ENCODE measurements around the gene IL26. TPM values are rescaled to one million over a fixed set of nuclear protein-coding genes. Genes with fewer than 3 reads are reported as not detected.
"Not testable (repeated sequence)": the region's sequence is repeated elsewhere in the genome, so short reads cannot be mapped to it uniquely, and the experiment has no call there.

Gene IL26
- total RNA-seq, 1 experiment from 2014 or later, result not detected

DNA sequence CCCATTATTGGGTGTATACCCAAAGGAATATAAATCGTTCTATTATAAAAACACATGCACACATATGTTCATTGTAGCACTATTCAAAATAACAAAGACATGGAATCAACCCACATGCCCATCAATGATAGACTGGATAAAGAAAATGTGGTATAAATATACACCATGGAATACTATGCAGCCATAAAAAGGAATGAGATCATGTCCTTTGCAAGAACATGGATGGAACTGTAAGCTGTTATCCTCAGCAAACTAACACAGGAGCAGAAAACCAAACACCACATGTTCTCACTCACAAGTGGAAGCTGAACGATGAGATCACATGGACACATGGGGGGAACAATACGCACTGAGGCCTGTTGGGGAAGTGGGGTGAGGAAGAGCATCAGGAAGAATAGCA is 50.8 kb downstream of the IL26 start:
- DNase-seq (ENCODE audit: low read depth); in situ Hi-C loops (cut with HindIII; ENCODE audit: low pct_unique_long_range_greater_than_20kb, low sequenced_read_pairs): not testable (repeated sequence)

- in situ Hi-C loops (cut with HindIII; ENCODE audit: low pct_unique_long_range_greater_than_20kb, low sequenced_read_pairs), result no loop called here
- DNase-seq (ENCODE audit: low read depth), result no peak
Measured at GRCh38 chr12:68173792-68174191, 51.8 kb downstream of the IL26 start.

DNA sequence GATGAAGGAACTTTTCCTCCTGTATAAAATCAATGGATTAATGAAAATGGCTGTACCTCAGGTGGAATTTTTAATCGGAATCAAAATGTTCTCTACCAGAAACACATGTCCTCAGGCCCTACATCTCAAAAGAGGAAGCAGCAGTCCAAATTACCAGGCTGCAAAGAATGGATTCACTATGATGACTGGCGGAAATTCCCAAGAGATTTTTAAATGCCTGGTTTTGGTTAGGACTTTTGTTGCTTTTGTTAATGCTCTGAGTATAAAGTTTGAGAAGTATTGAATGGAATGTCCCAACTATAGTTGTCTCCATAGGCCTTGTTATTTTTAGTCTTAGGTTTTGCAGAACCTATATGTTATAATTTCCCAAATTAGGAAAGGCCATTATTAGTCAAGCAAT is 54.9 kb downstream of the IL26 start:
- in situ Hi-C loops (cut with HindIII; ENCODE audit: low pct_unique_long_range_greater_than_20kb, low sequenced_read_pairs), result no loop called here
- DNase-seq (ENCODE audit: low read depth), result no peak

GRCh38 chr12:68169213-68169889 is 56.3 kb downstream of the IL26 start:
- in situ Hi-C loops (cut with HindIII; ENCODE audit: low pct_unique_long_range_greater_than_20kb, low sequenced_read_pairs), result no loop called here
- DNase-seq (ENCODE audit: low read depth), result no peak

DNA sequence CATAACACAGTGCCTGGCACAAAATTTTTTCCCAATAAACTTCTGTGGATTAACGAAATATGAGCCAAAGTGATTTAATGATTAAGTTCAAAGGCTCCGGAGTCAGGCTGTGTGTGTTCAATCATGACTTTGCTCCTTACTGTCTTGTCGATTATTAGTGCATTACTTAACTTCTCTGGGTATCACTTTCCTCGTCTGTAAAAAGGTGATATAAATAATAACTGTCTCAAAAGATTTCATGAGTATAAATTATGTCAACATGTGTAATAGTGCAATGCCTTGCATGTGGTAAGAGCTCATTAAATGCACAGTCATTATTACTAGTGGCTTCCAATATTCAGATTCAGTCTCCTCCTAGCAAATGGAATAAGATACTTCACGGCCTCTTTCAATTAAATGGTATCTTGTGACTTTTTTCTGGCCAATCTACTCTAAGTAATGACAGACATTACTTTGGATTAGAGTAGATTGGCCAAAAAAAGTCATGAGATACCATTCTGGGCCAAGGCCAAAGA is 59.2 kb downstream of the IL26 start:
- in situ Hi-C loops (cut with HindIII; ENCODE audit: low pct_unique_long_range_greater_than_20kb, low sequenced_read_pairs), result no loop called here
- no peak for DNase-seq (ENCODE audit: low read depth)

GRCh38 chr12:68163560-68164081 is 62.0 kb downstream of the IL26 start:
- no peak for DNase-seq (ENCODE audit: low read depth)
- in situ Hi-C loops (cut with HindIII; ENCODE audit: low pct_unique_long_range_greater_than_20kb, low sequenced_read_pairs), result no loop called here

DNA sequence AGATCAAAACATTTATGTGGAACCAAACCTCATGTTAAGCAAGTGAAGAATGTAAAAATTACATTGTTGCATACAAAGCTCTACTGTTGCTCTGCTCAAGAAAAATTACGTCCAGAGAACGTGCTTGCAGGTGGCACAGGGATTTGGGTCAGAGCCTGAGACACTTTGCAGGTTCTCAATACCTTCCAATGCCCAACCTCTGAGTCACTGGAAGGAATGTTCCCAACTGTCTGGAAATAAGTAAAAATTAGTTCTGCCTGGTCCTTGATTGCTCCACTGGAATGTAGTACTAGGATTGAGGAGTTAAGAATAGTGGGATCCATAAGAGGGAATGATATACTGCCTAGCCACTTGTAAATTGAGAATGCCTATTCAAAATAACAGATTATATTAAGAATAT is 63.2 kb downstream of the IL26 start:
- DNase-seq (ENCODE audit: low read depth), result no peak
- in situ Hi-C loops (cut with HindIII; ENCODE audit: low pct_unique_long_range_greater_than_20kb, low sequenced_read_pairs), result no loop called here

DNA sequence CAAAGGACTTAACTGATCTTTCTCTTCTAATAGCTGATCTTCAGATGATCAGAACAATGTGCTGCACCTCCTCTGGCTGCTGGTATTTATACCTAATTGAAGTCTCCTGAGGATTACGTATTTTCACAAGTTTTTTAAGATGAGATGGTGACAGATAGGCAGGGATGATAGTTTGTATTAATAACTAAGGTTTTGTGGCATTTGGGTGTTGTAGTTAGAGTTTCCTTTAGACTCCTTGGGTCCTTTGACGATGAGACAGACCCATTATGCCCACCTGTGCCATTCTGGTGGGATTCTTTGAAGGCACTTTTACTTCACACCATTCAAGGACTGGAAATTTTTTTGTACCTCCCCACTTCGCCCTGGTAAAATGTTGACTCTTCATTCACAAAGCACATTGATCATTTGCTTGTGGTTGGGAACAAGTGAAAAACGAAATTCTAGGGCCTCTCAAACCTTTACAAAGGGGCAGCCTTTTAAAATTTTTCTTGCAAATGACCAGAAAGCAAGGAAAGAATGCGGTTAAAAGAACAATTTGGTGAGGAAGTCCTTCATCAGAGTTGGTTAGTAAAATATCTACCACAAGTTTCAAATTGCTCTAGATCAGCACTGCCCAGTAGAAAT is 65.8 kb downstream of the IL26 start, which contains the start of gene IFNG:
TSS of gene IFNG (minus strand) at position 60 of the 624 bp plus-strand sequence. CDS start 125 bp downstream, outside the sequence.
- in situ Hi-C loops (cut with HindIII; ENCODE audit: low pct_unique_long_range_greater_than_20kb, low sequenced_read_pairs), result no loop called here
- DNase-seq (ENCODE audit: low read depth), result no peak

- no peak for DNase-seq (ENCODE audit: low read depth)
- in situ Hi-C loops (cut with HindIII; ENCODE audit: low pct_unique_long_range_greater_than_20kb, low sequenced_read_pairs), result no loop called here
Measured at GRCh38 chr12:68158432-68158831, 67.2 kb downstream of the IL26 start.

DNA sequence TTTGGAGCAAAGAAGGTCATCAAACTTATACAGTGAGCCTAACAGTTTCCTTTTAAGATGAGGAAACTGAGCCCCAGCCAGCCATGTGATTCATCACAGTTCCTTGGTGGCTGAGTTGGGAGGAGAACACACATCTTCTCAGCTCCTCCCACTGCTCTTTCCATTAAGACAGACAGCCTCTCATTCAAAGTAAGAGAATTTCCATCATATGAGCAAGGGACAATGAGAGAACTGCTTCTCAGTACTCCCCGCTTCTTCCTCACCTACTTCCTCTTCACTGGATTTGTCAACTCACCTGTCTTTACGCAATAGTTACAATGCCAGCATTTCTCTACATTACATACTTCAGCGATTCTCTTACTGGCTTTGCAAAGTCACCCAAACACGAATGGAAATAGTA is 68.2 kb downstream of the IL26 start:
- in situ Hi-C loops (cut with HindIII; ENCODE audit: low pct_unique_long_range_greater_than_20kb, low sequenced_read_pairs), result no loop called here

GRCh38 chr12:68156636-68157035 is 69.0 kb downstream of the IL26 start:
- in situ Hi-C loops (cut with HindIII; ENCODE audit: low pct_unique_long_range_greater_than_20kb, low sequenced_read_pairs), result no loop called here
- DNase-seq (ENCODE audit: low read depth), result no peak

More for the DNA sequence above, 68.2 kb downstream of the IL26 start:
- DNase-seq (ENCODE audit: low read depth), result no peak

GRCh38 chr12:68154779-68155178 is 70.8 kb downstream of the IL26 start:
- no peak for DNase-seq (ENCODE audit: low read depth)
- in situ Hi-C loops (cut with HindIII; ENCODE audit: low pct_unique_long_range_greater_than_20kb, low sequenced_read_pairs), result no loop called here

Other genes starting within 250 kb of the IL26 start
- not detected in 2 replicates for gene IFNG-AS1, start 236.4 kb downstream of the IL26 start, total RNA-seq (2014; rRNA removed; shearing (Covaris generic); ENCODE audit: low replicate concordance)
- not detected in 2 replicates for gene IFNG, start 66.1 kb downstream of the IL26 start, total RNA-seq (2014; rRNA removed; shearing (Covaris generic); ENCODE audit: low replicate concordance)
- not detected in 2 replicates for gene IL22, start 27.8 kb upstream of the IL26 start, total RNA-seq (2014; rRNA removed; shearing (Covaris generic); ENCODE audit: low replicate concordance)
- gene MDM1, start 106.6 kb upstream of the IL26 start, total RNA-seq (2014; rRNA removed; shearing (Covaris generic); ENCODE audit: low replicate concordance), result 13.8 and 18.6 TPM in 2 replicates